Sigmoid colon (tissue), 7 donors: ENCODE results near the gene MKNK1. TPM values are rescaled to one million over a fixed set of nuclear protein-coding genes. Genes with fewer than 3 reads are reported as not detected.

Experiments used
- DNase-seq: peaks from one replicate; pipeline ENCODE4 v3.0.0-alpha.2; 2019
- H3K27ac ChIP-seq, 4 donors: fragments of 200-600 bp; sonication (generic); one replicate each; pipeline ENCODE4 v1.5.1; 2016 to 2019; ENCODE audit warnings: mild to moderate bottlenecking in 1 of 4
- H3K27me3 ChIP-seq, 3 donors: fragments of 200-600 bp; sonication (generic); one replicate each; pipeline ENCODE4 v1.5.1; 2019; ENCODE audit warnings: mild to moderate bottlenecking in 1 of 3
- H3K36me3 ChIP-seq, 4 donors: fragments of 200-600 bp; sonication (generic); one replicate each; pipeline ENCODE4 v1.5.1; 2016 to 2019
- H3K4me1 ChIP-seq, 4 donors: fragments of 200-600 bp; sonication (generic); one replicate each; pipeline ENCODE4 v1.5.1; 2017 to 2019
- H3K4me3 ChIP-seq, 4 donors: fragments of 200-600 bp; sonication (generic); one replicate each; pipeline ENCODE4 v1.5.1; 2017 to 2019; ENCODE audit warnings: mild to moderate bottlenecking in 2 of 4, moderate library complexity in 1 of 4
- H3K9me3 ChIP-seq, 4 donors: fragments of 200-600 bp in 3 of 4; sonication (generic) in 3 of 4; one replicate each; pipeline versions ENCODE4 v1.5.1 to v1.6.1; 2013 to 2019
- EP300 ChIP-seq, 4 donors: sonication (generic); formaldehyde crosslinking; IDR thresholded peaks; one replicate each; pipeline ENCODE4 v1.6.1; 2017; ENCODE audit warnings: antibody characterized with exemption in 4 of 4
- POLR2A ChIP-seq, 2 donors: fragments of 450-650 bp; IDR thresholded peaks; one replicate each; pipeline ENCODE4 v1.6.1; 2016; ENCODE audit warnings: antibody characterized with exemption in 2 of 2, mild to moderate bottlenecking in 2 of 2, moderate library complexity in 2 of 2
- POLR2AphosphoS5 ChIP-seq, 4 donors: sonication (generic); formaldehyde crosslinking; IDR thresholded peaks; one replicate each; pipeline ENCODE4 v1.6.1; 2017; ENCODE audit warnings: antibody characterized with exemption in 4 of 4
- WGBS, 2 donors: extraction: QIAGEN DNeasy Blood & Tissue Kit; methylation state at CpG; one replicate each; pipeline ENCODE4 v1.1.7; 2013; 5-methylcytosine and 5-hydroxymethylcytosine counted together
- intact Hi-C: fragments of 100-400 bp; cut with DNase I; formaldehyde crosslinking; loops from one replicate; pipeline ENCODE4 v1.15.1; 2023
- polyA plus RNA-seq, 3 donors: library from polyadenylated mRNA; stranded (reverse); fragments of 200-250 nt; gene quantifications; one replicate each; pipeline ENCODE4 v1.2.3, GENCODE V29; 2013
- total RNA-seq, 4 donors: library from RNA; depleted of rRNA; stranded (reverse); fragments of >200 nt; gene quantifications; one replicate each; pipeline ENCODE4 v1.1.0, GENCODE V29; 2016
- TF ChIP-seq, protein P1 (sequence below), 4 experiments: fragments of 450-650 bp in 3 of 4; fragments of 200-600 bp in 1 of 4; IDR thresholded peaks; one replicate each; pipeline ENCODE4 v1.5.1; 2016 to 2019; ENCODE audit warnings: antibody characterized with exemption in 4 of 4, mild to moderate bottlenecking in 3 of 4, moderate library complexity in 2 of 4
- donor health status: healthy with polysubstance abuse.
- donor health status: Bipolar disorder and iron deficiency.
- donor health status: healthy.

MKNK1 gene
- total and polyA plus RNA-seq, 7 donors = 15.0 to 54.3 (median 32.1) TPM

GRCh38 chr1:46520063-46520911 lies 83.8 kb downstream of the MKNK1 start:
- TF ChIP-seq, protein P1, sequence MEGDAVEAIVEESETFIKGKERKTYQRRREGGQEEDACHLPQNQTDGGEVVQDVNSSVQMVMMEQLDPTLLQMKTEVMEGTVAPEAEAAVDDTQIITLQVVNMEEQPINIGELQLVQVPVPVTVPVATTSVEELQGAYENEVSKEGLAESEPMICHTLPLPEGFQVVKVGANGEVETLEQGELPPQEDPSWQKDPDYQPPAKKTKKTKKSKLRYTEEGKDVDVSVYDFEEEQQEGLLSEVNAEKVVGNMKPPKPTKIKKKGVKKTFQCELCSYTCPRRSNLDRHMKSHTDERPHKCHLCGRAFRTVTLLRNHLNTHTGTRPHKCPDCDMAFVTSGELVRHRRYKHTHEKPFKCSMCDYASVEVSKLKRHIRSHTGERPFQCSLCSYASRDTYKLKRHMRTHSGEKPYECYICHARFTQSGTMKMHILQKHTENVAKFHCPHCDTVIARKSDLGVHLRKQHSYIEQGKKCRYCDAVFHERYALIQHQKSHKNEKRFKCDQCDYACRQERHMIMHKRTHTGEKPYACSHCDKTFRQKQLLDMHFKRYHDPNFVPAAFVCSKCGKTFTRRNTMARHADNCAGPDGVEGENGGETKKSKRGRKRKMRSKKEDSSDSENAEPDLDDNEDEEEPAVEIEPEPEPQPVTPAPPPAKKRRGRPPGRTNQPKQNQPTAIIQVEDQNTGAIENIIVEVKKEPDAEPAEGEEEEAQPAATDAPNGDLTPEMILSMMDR (IDR thresholded peaks at IDR 0.05) = no peak
- no peak for DNase-seq
- Histone ChIP-seq H3K27me3 (peaks cover 0 to 31% (median 6%) of the 10 kb centered on the region in 3 donors), H3K27ac (no peak overlapping the region), H3K4me1 (peaks cover 0 to 16% (median 2%) of the 10 kb centered on the region in 4 donors), H3K4me3 (no peak overlapping the region), H3K9me3 (no peaks in the 10 kb centered on the region), H3K36me3 (no peaks in the 10 kb centered on the region)
- intact Hi-C loops = no loop called here
- WGBS, 2 donors = 74 to 79% methylated on average over 15 of the region's 15 CpGs

DNA sequence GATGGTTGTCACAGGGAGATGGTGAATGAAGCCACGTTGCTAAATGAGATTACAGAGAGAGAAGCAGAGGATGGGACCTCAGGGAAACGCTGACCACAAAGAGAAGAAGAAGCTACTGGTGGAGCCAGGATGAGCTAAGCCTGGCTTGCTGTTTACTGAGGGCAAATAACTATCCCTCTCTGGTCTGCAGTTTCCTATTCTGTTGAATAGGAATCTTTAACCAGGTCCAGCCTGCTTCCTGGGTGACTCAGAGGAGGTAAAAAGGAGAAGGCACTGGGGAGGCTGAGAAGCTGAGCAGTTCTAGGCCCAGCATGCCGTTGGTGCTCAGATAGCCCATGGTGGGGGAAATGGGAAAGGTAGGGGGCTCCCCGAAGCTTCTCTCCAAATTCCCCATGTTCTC lies 84.9 kb downstream of the MKNK1 start:
- intact Hi-C loops = no loop called here
- Histone ChIP-seq H3K36me3 (no peaks in the 10 kb centered on the region), H3K27ac (no peak overlapping the region), H3K27me3 (peaks cover 0 to 29% (median 6%) of the 10 kb centered on the region in 3 donors), H3K4me1 (peaks cover 0 to 16% (median 2%) of the 10 kb centered on the region in 4 donors), H3K9me3 (no peaks in the 10 kb centered on the region), H3K4me3 (no peak overlapping the region)
- TF ChIP-seq EP300 (IDR thresholded peaks at IDR 0.05) = no peak
- no peak for TF ChIP-seq POLR2AphosphoS5 (IDR thresholded peaks at IDR 0.05)
- TF ChIP-seq POLR2A (IDR thresholded peaks at IDR 0.05) = no peak
- TF ChIP-seq, protein P1 (IDR thresholded peaks at IDR 0.05) = no peak
- no peak for DNase-seq
- WGBS, 2 donors = 78 to 82% methylated on average over 4 of the region's 4 CpGs

GRCh38 chr1:46517932-46518498 lies 86.1 kb downstream of the MKNK1 start:
- no peak for DNase-seq
- Histone ChIP-seq H3K27me3 (peaks cover 0 to 29% (median 6%) of the 10 kb centered on the region in 3 donors), H3K36me3 (no peaks in the 10 kb centered on the region), H3K9me3 (no peaks in the 10 kb centered on the region), H3K4me3 (no peak overlapping the region), H3K4me1 (peaks cover 0 to 16% (median 2%) of the 10 kb centered on the region in 4 donors), H3K27ac (no peak overlapping the region)
- no peak for TF ChIP-seq EP300 (IDR thresholded peaks at IDR 0.05)
- 51 to 57% methylated on average over 4 of the region's 4 CpGs for WGBS, 2 donors
- intact Hi-C loops = no loop called here

- intact Hi-C loops = no loop called here
- no peak overlapping the region for H3K4me3 ChIP-seq
- TF ChIP-seq POLR2AphosphoS5 (IDR thresholded peaks at IDR 0.05) (no peak), POLR2A (IDR thresholded peaks at IDR 0.05) (no peak), EP300 (IDR thresholded peaks at IDR 0.05) (no peak)
- TF ChIP-seq, protein P1 (IDR thresholded peaks at IDR 0.05) = no peak
- 3 to 6% methylated on average over 10 of the region's 10 CpGs for WGBS, 2 donors
- peaks cover 0 to 31% (median 6%) of the 10 kb centered on the region in 3 donors for H3K27me3 ChIP-seq
- no peaks in the 10 kb centered on the region for H3K9me3 ChIP-seq
- peaks cover 0 to 12% (median 2%) of the 10 kb centered on the region in 4 donors for H3K4me1 ChIP-seq
- no peak overlapping the region for H3K27ac ChIP-seq
- no peak for DNase-seq
- no peaks in the 10 kb centered on the region for H3K36me3 ChIP-seq
Measured at GRCh38 chr1:46517010-46517600, 87.0 kb downstream of the MKNK1 start.
